HepG2 (cell line): ENCODE measurements around the gene ALDH1A2. TPM values are rescaled to one million over a fixed set of nuclear protein-coding genes. Genes with fewer than 3 reads are reported as not detected.

ENCODE experiments used
- ATAC-seq: fragments of 200-7000 bp; cut with Tn5 transposase; 3 replicates; pipeline ENCODE4 v1.9.1; 2020; ENCODE audit warnings: mild to moderate bottlenecking, moderate library complexity
- BruUV-seq: library from RNA; stranded (reverse); fragments of 400-500 nt; replicated peaks from 2 replicates; lab custom pipeline; 2021; lab: Mats Ljungman, UMichigan
- CTCF ChIA-PET: fragments of 300-600 bp; formaldehyde crosslinking; extraction: SDS; loops from one replicate; lab custom pipeline; 2021; ENCODE audit warnings: low total read pairs, inconsistent platforms, low intra/inter-chr PET ratio; lab: Yijun Ruan, JAX
- POLR2A ChIA-PET: fragments of 350-600 bp; sonication (Branson Sonifier 250); formaldehyde crosslinking; loops from one replicate; lab custom pipeline; 2020; ENCODE audit warnings: antibody characterized with exemption, inconsistent platforms; lab: Yijun Ruan, JAX
- DNase-seq: peaks from one replicate; pipeline ENCODE4 v3.0.0-alpha.2; 2015; ENCODE audit warnings: low spot score
- FAIRE-seq: peaks from 3 replicates; lab custom pipeline; 2011; peaks lifted over from hg19 to GRCh38; lab: Jason Lieb, UNC
- H2AFZ ChIP-seq: one replicate; pipeline ENCODE4 v1.6.1; 2011; ENCODE audit warnings: low read length, inconsistent platforms
- H3K27ac ChIP-seq: fragments of 300-600 bp; 3 replicates; pipeline ENCODE4 v1.8.0; 2011; ENCODE audit warnings: mixed run types, mild to moderate bottlenecking, mixed read lengths, low read length, inconsistent platforms; ENCODE audit not compliant: insufficient read depth; ENCODE audit errors: extremely low read length
- H3K27me3 ChIP-seq, 2 experiments: fragments of 200-600 bp in 1 of 2; 2 replicates in 1 of 2; 3 replicates in 1 of 2; pipeline versions ENCODE4 v1.6.0 to v1.8.0; 2011; ENCODE audit warnings: low read length in 2 of 2, mild to moderate bottlenecking in 2 of 2, moderate library complexity in 2 of 2, inconsistent platforms in 1 of 2; ENCODE audit not compliant: insufficient read depth in 2 of 2, control insufficient read depth in 1 of 2
- H3K36me3 ChIP-seq, 2 experiments: fragments of 200-600 bp in 1 of 2; replicated peaks in 1 of 2; 2 replicates in 1 of 2; 3 replicates in 1 of 2; pipeline versions ENCODE4 v1.5.1 to v1.8.0; 2011; ENCODE audit warnings: low read length in 2 of 2, inconsistent platforms in 1 of 2; ENCODE audit not compliant: insufficient read depth in 2 of 2, control insufficient read depth in 1 of 2
- H3K4me1 ChIP-seq: 2 replicates; pipeline ENCODE4 v1.5.1; 2012; ENCODE audit warnings: low read length, inconsistent platforms; ENCODE audit not compliant: insufficient read depth
- H3K4me2 ChIP-seq: 2 replicates; pipeline ENCODE4 v1.6.0; 2011; ENCODE audit warnings: low read depth, low read length, inconsistent platforms
- H3K4me3 ChIP-seq, 3 experiments: fragments of 200-600 bp in 1 of 3; sonication (generic), shearing (Covaris generic) in 1 of 3; replicated peaks in 1 of 3; 2 replicates each; pipeline ENCODE4 v1.5.1; 2011 to 2016; ENCODE audit warnings: low read length in 3 of 3, inconsistent platforms in 2 of 3, low read depth in 2 of 3, mild to moderate bottlenecking in 2 of 3, control low read depth in 1 of 3, mixed read lengths in 1 of 3; ENCODE audit not compliant: insufficient read depth in 1 of 3
- H3K79me2 ChIP-seq: one replicate; pipeline ENCODE4 v1.6.1; 2011; ENCODE audit warnings: low read length, inconsistent platforms; ENCODE audit not compliant: insufficient read depth
- H3K9ac ChIP-seq: 2 replicates; pipeline ENCODE4 v1.6.0; 2011; ENCODE audit warnings: mild to moderate bottlenecking, low read depth, low read length, inconsistent platforms; ENCODE audit not compliant: insufficient read depth
- H3K9me3 ChIP-seq: 2 replicates; pipeline ENCODE4 v1.5.1; 2012; ENCODE audit warnings: mild to moderate bottlenecking, low read length
- H4K20me1 ChIP-seq: 2 replicates; pipeline ENCODE4 v1.6.0; 2011; ENCODE audit warnings: inconsistent platforms, mild to moderate bottlenecking, low read length, moderate library complexity; ENCODE audit not compliant: insufficient read depth
- CREM ChIP-seq, 2 experiments: sonication (generic) in 1 of 2; formaldehyde crosslinking in 1 of 2; IDR thresholded peaks; 2 replicates each; pipeline versions ENCODE4 v1.4.0 to v1.6.1; 2016 to 2020; ENCODE audit warnings: antibody characterized with exemption in 1 of 2, mild to moderate bottlenecking in 1 of 2, missing genetic modification reagents in 1 of 2
- GATA4 ChIP-seq: sonication (generic); IDR thresholded peaks from 2 replicates; pipeline ENCODE4 v1.6.1; 2016; ENCODE audit warnings: antibody characterized with exemption, low read depth, borderline replicate concordance
- NR2C2 ChIP-seq: sonication (generic); formaldehyde crosslinking; IDR thresholded peaks from 2 replicates; pipeline ENCODE4 v1.4.0; 2020; ENCODE audit warnings: missing genetic modification reagents, mild to moderate bottlenecking, moderate library complexity, borderline replicate concordance
- PAWR ChIP-seq: sonication (generic); formaldehyde crosslinking; IDR thresholded peaks from 2 replicates; pipeline ENCODE4 v1.4.0; 2020; ENCODE audit warnings: missing genetic modification reagents, mild to moderate bottlenecking, borderline replicate concordance
- PHB2 ChIP-seq: fragments of 450-650 bp; IDR thresholded peaks from 2 replicates; pipeline ENCODE4 v1.6.1; 2018; ENCODE audit not compliant: partially characterized antibody
- POLR2A ChIP-seq, 2 experiments: IDR thresholded peaks; 2 replicates each; pipeline ENCODE4 v1.6.1; 2011; ENCODE audit warnings: low read depth in 2 of 2, low read length in 2 of 2, mild to moderate bottlenecking in 1 of 2, moderate library complexity in 1 of 2; ENCODE audit not compliant: insufficient read depth in 1 of 2
- RBM22 ChIP-seq: fragments of 200-400 bp; formaldehyde crosslinking; optimal IDR thresholded peaks from 2 replicates; pipeline ENCODE3; 2017; ENCODE audit warnings: mild to moderate bottlenecking, low read length, moderate library complexity
- RORA ChIP-seq: sonication (generic); formaldehyde crosslinking; IDR thresholded peaks from 2 replicates; pipeline ENCODE4 v1.5.0; 2020; ENCODE audit warnings: mild to moderate bottlenecking, missing genetic modification reagents, moderate library complexity
- ZNF841 ChIP-seq: sonication (generic); formaldehyde crosslinking; IDR thresholded peaks from 2 replicates; pipeline ENCODE4 v1.8.1; 2023; ENCODE audit warnings: missing genetic modification reagents, borderline replicate concordance
- WGBS: methylation state at CpG from one replicate; pipeline ENCODE4 v1.1.6; 2017; ENCODE audit warnings: low lambda C conversion rate; 5-methylcytosine and 5-hydroxymethylcytosine counted together
- in situ Hi-C: cut with HindIII; loops from 2 replicates; pipeline ENCODE4 v1.10.0; 2017; ENCODE audit warnings: low pct_unique_long_range_greater_than_20kb; ENCODE audit not compliant: extremely low pct_ligation_motif_present
- intact Hi-C: fragments of 100-400 bp; cut with micrococcal nuclease; formaldehyde crosslinking; loops from one replicate; pipeline ENCODE4 v1.10.0; 2022; ENCODE audit not compliant: unreplicated experiment
- polyA plus RNA-seq, 8 experiments: library from polyadenylated mRNA; depleted of rRNA in 3 of 8; stranded (reverse) in 7 of 8; unstranded in 1 of 8; fragments of >200 nt; fragmentation: Illumina TruSeq in 4 of 8; extraction: Trizol in 4 of 8; gene quantifications; 2 replicates each; pipeline versions ENCODE4 v1.2.1 to v1.2.3, GENCODE V29; 2011 to 2016; ENCODE audit warnings: low read depth in 4 of 8, missing spikeins in 1 of 8, mixed read lengths in 1 of 8; ENCODE audit not compliant: insufficient read depth in 1 of 8
- total RNA-seq, 5 experiments: library from RNA; depleted of rRNA; stranded (reverse); fragments of >200 nt; fragmentation: Illumina TruSeq; extraction: Trizol; gene quantifications; 2 replicates each; pipeline ENCODE4 v1.2.3, GENCODE V29; 2016; ENCODE audit warnings: low read depth in 1 of 5
- TF ChIP-seq, protein P1 (sequence below): sonication (generic); formaldehyde crosslinking; IDR thresholded peaks from 2 replicates; pipeline ENCODE4 v1.8.0; 2022; ENCODE audit warnings: mild to moderate bottlenecking, missing genetic modification reagents; ENCODE audit not compliant: insufficient replicate concordance
- TF ChIP-seq, protein P2 (sequence below): sonication (generic); formaldehyde crosslinking; IDR thresholded peaks from 2 replicates; pipeline ENCODE4 v1.8.0; 2022; ENCODE audit warnings: mild to moderate bottlenecking, missing genetic modification reagents
- TF ChIP-seq, protein P3 (sequence below): sonication (generic); formaldehyde crosslinking; IDR thresholded peaks from 2 replicates; pipeline ENCODE4 v1.5.0; 2020; ENCODE audit warnings: mild to moderate bottlenecking, missing genetic modification reagents
- TF ChIP-seq, protein P4 (sequence below): IDR thresholded peaks from 2 replicates; pipeline ENCODE4 v1.6.1; 2016; ENCODE audit warnings: missing genetic modification reagents, missing compliant biosample characterization

Gene ALDH1A2
- total and polyA plus RNA-seq, 2 of the 13 experiments (the other 11 are each of a cell fraction or from before 2014, with no cell fraction given), result 0.64 to 0.90 TPM

DNA sequence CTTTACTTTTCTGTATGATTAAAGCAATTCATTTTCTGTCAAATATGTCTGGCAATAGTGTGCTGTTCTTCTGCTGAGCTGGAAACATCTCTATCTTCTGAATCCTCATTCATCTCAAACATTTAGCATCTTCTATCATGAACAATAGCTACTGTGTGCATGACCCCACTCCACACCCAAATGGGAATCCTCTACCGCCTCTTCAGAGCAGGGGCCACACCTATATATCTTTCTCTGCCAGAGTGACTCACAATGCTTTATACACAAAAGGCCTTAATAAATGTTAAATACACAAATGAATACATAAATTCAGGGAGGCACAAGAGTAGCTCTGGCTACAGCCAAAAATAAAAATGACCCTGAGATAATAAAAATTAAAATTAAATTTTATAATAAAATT lies 8.0 kb downstream of the ALDH1A2 start:
- WGBS, result 20% methylated on average over 1 of the region's 1 CpG
- H3K36me3 ChIP-seq, result no peaks in the 10 kb centered on the region
- H3K9ac ChIP-seq, result no peak overlapping the region
- CTCF ChIA-PET, result no interaction called here
- no peak overlapping the region for H3K4me2 ChIP-seq
- intact Hi-C loops, result no loop called here
- DNase-seq (no peak), FAIRE-seq (no peak)
- no peak overlapping the region for H3K27ac ChIP-seq
- POLR2A ChIA-PET, result no interaction called here
- no peaks in the 10 kb centered on the region for H3K79me2 ChIP-seq
- no peaks in the 10 kb centered on the region for H3K9me3 ChIP-seq
- no peak for TF ChIP-seq ZNF841 (CRISPR knock-in tag)
- TF ChIP-seq, protein P1, sequence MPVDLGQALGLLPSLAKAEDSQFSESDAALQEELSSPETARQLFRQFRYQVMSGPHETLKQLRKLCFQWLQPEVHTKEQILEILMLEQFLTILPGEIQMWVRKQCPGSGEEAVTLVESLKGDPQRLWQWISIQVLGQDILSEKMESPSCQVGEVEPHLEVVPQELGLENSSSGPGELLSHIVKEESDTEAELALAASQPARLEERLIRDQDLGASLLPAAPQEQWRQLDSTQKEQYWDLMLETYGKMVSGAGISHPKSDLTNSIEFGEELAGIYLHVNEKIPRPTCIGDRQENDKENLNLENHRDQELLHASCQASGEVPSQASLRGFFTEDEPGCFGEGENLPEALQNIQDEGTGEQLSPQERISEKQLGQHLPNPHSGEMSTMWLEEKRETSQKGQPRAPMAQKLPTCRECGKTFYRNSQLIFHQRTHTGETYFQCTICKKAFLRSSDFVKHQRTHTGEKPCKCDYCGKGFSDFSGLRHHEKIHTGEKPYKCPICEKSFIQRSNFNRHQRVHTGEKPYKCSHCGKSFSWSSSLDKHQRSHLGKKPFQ (CRISPR knock-in tag), result no peak
- TF ChIP-seq, protein P2, sequence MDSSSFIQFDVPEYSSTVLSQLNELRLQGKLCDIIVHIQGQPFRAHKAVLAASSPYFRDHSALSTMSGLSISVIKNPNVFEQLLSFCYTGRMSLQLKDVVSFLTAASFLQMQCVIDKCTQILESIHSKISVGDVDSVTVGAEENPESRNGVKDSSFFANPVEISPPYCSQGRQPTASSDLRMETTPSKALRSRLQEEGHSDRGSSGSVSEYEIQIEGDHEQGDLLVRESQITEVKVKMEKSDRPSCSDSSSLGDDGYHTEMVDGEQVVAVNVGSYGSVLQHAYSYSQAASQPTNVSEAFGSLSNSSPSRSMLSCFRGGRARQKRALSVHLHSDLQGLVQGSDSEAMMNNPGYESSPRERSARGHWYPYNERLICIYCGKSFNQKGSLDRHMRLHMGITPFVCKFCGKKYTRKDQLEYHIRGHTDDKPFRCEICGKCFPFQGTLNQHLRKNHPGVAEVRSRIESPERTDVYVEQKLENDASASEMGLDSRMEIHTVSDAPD (CRISPR knock-in tag), result no peak
- TF ChIP-seq, all 625 proteins: peak for 0
- H3K4me1 ChIP-seq, result no peaks in the 10 kb centered on the region
- H3K4me3 ChIP-seq, result no peak overlapping the region
- in situ Hi-C loops, result no loop called here
- H3K27me3 ChIP-seq, result no peaks in the 10 kb centered on the region
- no peak overlapping the region for H2AFZ ChIP-seq
- BruUV-seq, result no TSS peak
- no peak for ATAC-seq
- H4K20me1 ChIP-seq, result no peaks in the 10 kb centered on the region

DNA sequence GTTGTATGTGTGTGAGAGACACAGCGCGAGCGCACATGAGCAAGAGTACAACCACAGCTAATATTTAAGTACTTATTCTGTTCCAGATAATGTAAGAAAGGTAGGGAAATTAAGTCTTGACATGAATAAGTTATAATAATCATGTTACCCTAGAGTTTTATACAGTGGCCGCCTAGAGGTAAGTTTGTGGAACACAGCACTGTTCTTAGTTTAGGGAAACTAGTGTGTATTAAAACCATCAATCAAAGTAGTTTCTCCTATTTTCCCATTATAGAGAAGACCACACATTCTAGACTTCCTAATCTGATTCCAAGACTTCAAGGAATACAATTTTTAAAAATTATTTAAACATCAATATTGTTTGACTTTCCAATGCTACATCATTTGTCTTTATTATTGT lies 9.5 kb downstream of the ALDH1A2 start:
- H3K4me2 ChIP-seq, result no peak overlapping the region
- no TSS peak for BruUV-seq
- H3K27ac ChIP-seq, result no peak overlapping the region
- H3K4me3 ChIP-seq, result no peak overlapping the region
- no peak for TF ChIP-seq NR2C2
- no peak for TF ChIP-seq RORA
- TF ChIP-seq PAWR, result no peak
- TF ChIP-seq PHB2, result no peak
- TF ChIP-seq, protein P3, sequence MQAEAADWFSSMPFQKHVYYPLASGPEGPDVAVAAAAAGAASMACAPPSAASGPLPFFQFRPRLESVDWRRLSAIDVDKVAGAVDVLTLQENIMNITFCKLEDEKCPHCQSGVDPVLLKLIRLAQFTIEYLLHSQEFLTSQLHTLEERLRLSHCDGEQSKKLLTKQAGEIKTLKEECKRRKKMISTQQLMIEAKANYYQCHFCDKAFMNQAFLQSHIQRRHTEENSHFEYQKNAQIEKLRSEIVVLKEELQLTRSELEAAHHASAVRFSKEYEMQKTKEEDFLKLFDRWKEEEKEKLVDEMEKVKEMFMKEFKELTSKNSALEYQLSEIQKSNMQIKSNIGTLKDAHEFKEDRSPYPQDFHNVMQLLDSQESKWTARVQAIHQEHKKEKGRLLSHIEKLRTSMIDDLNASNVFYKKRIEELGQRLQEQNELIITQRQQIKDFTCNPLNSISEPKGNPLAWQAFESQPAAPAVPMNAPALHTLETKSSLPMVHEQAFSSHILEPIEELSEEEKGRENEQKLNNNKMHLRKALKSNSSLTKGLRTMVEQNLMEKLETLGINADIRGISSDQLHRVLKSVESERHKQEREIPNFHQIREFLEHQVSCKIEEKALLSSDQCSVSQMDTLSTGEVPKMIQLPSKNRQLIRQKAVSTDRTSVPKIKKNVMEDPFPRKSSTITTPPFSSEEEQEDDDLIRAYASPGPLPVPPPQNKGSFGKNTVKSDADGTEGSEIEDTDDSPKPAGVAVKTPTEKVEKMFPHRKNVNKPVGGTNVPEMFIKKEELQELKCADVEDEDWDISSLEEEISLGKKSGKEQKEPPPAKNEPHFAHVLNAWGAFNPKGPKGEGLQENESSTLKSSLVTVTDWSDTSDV (CRISPR knock-in tag), result no peak
- no peak for TF ChIP-seq RBM22
- no peak for TF ChIP-seq CREM (IDR thresholded peaks at IDR 0.05)
- TF ChIP-seq CREM (CRISPR knock-in tag; IDR thresholded peaks at IDR 0.05), result no peak
- no peak for TF ChIP-seq POLR2A (IDR thresholded peaks at IDR 0.05; ENCODE audit: insufficient read depth in 1 of 2, low read depth in 2 of 2, low read length in 2 of 2)
- TF ChIP-seq GATA4, result no peak
- TF ChIP-seq, protein P4, sequence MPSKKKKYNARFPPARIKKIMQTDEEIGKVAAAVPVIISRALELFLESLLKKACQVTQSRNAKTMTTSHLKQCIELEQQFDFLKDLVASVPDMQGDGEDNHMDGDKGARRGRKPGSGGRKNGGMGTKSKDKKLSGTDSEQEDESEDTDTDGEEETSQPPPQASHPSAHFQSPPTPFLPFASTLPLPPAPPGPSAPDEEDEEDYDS (CRISPR knock-in tag), result no peak
- in situ Hi-C loops (no loop called here), intact Hi-C loops (no loop called here)
- H3K36me3 ChIP-seq, result no peaks in the 10 kb centered on the region
- DNase-seq (no peak), ATAC-seq (no peak), FAIRE-seq (no peak)
- peaks cover 0 to 3% of the 10 kb centered on the region in 2 experiments; a peak in 1 of 5 replicates for H3K27me3 ChIP-seq
- WGBS, result 67% methylated on average over 4 of the region's 4 CpGs
- H4K20me1 ChIP-seq, result no peaks in the 10 kb centered on the region
- ChIA-PET POLR2A (no interaction called here), CTCF (no interaction called here)
- no peak overlapping the region for H2AFZ ChIP-seq
- no peak overlapping the region for H3K9ac ChIP-seq
- H3K9me3 ChIP-seq, result no peaks in the 10 kb centered on the region
- H3K4me1 ChIP-seq, result no peaks in the 10 kb centered on the region
- H3K79me2 ChIP-seq, result no peaks in the 10 kb centered on the region
